CD4-positive, alpha-beta T cell treated with Interleukin-1 beta for 1 hour (primary cell): ENCODE measurements around the gene SH3BP5.

ENCODE experiments used
- DNase-seq, 2 donors: peaks; one replicate each; pipeline ENCODE4 v3.0.0-alpha.2; 2020 to 2022

The SH3BP5 gene

GRCh38 chr3:15324379-15324808 lies 8.0 kb downstream of the SH3BP5 start:
- DNase-seq, result no peak

- no peak for DNase-seq
Measured at GRCh38 chr3:15323063-15323462, 9.3 kb downstream of the SH3BP5 start.

DNA sequence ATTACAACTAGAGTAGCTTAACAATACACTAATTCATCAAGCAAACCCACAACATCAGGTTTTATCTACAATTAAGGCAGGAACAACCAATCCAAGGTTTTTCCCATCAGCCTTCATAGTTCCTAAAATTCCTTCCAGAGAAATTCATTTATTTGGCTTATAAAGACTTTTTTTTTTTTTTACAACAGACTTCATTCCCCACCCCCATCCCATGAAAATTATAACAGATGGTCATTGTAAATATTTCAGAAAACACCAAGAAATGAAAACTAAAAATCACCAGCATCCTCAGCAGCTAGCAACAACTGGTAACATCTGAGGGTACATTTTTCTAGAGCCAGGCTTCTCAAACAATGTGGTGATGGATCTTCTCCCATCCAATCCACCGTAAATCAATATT lies 11.0 kb downstream of the SH3BP5 start:
- no peak for DNase-seq

DNA sequence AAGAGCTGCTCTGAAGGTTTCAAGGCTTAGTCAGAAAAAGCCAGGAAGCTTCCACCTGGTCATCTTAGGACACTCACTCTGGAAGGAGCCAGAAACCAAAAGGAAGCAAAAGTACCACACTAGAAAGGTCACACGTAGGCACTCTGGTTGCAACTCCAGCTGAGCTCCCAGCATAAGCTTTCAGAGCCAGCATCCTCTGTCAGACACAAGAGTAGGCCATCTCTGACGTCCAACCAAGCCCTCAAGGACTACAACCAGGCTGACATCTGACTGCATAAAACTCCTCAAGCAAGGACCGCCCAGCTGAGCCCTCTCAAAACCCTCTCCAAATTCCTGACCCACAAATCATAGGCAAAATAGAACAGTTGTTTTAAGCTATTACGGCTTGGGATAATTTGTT lies 12.8 kb downstream of the SH3BP5 start:
- DNase-seq, result no peak

DNA sequence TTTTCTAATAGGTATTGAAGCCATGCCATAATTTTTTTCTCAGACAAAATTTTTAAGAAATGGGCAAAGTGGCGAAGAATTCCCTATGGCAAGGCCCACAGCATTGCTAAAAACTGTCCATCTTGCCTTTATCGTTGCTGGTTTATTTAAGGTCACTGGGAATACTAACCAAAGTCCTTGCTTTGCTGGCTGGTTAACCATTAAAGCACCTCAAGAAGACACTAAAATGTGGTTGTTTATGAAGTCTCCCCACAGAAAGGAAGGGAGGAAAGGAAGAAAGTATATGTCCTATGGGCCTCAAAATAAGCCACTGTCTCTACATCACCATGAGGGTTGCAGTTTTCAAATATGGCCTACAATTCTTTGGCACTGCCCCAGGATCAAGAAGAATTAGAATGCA lies 13.2 kb downstream of the SH3BP5 start:
- no peak for DNase-seq

GRCh38 chr3:15318661-15319060 lies 13.7 kb downstream of the SH3BP5 start:
- DNase-seq, result no peak

GRCh38 chr3:15316998-15317435 lies 15.4 kb downstream of the SH3BP5 start:
- DNase-seq, result no peak

DNA sequence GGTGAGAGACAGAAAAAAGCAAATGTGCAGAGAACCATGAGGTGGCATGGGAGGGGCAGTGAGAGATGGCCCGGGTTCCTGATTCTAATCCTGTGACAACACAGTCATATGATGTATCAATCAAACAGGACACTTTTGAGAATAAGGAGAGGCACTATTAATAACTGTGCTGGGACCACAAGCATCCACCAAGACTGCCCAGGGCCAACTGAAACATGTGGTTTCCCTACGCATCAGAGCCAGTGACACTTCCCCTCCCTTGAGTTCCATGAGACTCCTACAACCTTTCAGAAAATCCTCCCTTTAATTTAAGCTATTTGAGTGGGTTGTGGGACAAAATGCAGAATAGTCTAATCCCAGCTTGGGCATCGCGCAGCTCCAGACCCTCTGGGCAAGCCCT lies 17.4 kb downstream of the SH3BP5 start:
- DNase-seq, result no peak

- no peak for DNase-seq
Measured at GRCh38 chr3:15314276-15314675, 18.1 kb downstream of the SH3BP5 start.

DNA sequence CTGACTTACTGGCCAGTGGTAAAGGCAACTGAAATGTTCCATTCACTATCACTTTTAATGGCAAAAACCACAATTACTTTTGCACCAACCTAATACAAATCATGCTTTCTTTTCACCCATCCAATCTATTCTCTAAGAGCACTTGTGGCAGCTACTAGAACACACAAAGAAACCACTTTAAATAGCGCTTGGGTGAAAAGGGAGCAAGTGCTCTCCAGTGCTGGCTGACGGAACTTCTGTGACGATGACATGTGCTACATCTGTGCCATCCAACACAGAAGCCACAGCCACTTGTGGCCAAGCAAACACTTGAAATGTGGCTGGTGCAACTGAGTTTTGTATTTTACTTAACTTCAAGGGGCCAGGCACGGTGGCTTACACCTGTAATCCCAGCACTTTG lies 18.9 kb downstream of the SH3BP5 start:
- DNase-seq, result peak; percentile 20 to 30

DNA sequence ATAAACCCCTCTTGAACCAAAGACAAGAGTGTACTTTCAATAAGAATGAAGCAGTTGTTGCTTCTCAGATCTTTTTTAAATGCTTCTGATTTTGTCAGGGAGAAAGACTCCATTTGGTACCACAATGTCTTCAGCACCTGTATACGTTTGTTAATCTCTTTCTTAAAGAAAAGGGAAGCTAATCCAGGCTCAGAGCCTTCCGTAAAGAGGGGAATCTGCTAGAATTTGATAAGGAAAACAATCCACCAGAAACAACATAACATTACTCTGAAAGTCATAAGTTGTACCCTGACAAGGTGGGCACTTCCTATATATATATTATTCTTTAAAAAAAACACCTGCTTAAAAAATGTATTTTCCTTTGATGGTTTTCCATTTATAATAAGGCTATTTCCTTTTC lies 19.8 kb downstream of the SH3BP5 start:
- no peak for DNase-seq

- DNase-seq, result peak; percentile 17 to 45
Measured at GRCh38 chr3:15310491-15311370, 21.7 kb downstream of the SH3BP5 start.

GRCh38 chr3:15309662-15310335 lies 22.6 kb downstream of the SH3BP5 start:
- no peak for DNase-seq

GRCh38 chr3:15307580-15307979 lies 24.8 kb downstream of the SH3BP5 start:
- DNase-seq, result no peak

GRCh38 chr3:15306979-15307359 lies 25.4 kb downstream of the SH3BP5 start:
- DNase-seq, result no peak

GRCh38 chr3:15305359-15305844 lies 27.0 kb downstream of the SH3BP5 start:
- no peak for DNase-seq

DNA sequence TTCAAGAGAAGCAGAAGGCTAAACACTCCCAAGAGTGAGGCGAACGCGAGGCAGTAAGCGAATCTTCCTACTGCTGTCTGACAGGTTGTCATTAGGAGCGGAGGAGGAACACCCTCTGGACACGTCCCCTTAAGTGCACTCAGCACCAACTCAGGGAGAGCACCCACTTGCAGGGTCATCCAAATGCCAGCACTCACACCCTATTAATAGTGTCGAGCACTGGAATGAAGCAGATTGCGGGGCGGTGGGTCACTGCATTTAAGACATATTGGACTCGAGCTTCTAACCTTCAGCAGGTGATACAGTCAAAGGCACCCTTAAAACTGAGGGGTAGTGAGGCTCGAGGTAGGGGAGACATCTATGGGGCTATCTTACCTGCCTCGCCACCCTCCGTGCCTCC lies 28.7 kb downstream of the SH3BP5 start:
- DNase-seq, result no peak

GRCh38 chr3:15303216-15303615 lies 29.2 kb downstream of the SH3BP5 start:
- DNase-seq, result no peak

- no peak for DNase-seq
Measured at GRCh38 chr3:15301761-15302160, 30.6 kb downstream of the SH3BP5 start.

GRCh38 chr3:15300323-15301078 lies 31.9 kb downstream of the SH3BP5 start:
- DNase-seq, result peak in 1 of 2 donors; percentile 62

DNA sequence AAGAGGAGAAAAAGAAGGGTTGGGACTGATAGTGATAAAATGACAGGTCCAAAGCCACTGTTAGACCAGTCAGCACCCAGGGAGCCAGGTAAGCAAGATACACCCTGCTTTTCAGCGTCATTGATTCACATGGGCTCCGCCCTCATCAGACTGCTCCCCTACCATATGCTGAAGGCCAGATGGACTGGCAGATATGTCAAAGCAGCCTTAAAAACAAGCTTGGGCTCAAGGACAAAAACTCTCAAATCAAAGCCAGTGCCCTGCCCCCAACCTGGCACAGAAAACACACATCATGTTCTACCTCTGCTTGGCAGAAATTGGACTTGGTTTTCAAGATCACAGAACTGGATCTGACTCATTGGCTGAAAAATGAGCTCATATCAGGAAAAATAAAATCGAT lies 33.4 kb downstream of the SH3BP5 start:
- no peak for DNase-seq

- DNase-seq, result no peak
Measured at GRCh38 chr3:15298504-15298903, 33.9 kb downstream of the SH3BP5 start.

DNA sequence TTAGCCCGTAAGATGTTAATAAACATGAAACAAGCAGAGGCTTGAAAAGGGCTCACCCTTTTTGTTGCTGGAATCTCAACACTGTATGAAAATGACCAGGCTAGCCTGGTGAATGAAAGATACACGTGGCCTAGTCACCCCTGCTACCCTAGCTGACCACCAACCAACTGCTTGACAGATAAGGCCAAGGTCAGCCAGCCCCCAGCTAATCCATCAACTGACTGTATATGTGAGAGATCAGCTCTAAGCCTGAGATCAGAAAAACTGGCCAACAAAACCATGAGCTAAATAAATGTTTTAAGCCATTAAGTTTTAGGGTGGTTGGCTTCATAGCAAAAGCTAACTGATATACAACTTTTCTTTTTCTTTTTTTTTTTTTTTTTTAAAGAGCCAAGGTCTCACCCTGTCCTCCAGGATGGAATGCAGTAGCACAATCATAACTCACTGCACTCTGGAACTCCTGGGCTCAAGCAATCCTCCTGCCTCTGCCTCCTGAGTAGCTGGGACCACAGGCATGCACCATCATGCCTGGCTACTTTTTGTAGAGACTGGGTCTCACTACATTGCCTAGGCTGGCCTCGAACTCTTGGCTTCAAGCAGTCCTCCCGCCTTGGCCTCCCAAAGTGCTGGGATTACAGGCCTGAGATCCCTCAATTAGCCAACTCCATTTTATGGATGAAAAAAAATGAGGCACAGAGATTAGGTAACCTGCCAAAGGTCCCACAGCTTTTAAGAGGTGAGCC lies 34.6 kb downstream of the SH3BP5 start:
- no peak for DNase-seq
